ENCODE results near the gene APBB2. TPM values are rescaled to one million over a fixed set of nuclear protein-coding genes. Genes with fewer than 3 reads are reported as not detected.

APBB2 gene
- total RNA-seq, 2 donors from 2014 or later = 56.1 to 64.8 TPM

DNA sequence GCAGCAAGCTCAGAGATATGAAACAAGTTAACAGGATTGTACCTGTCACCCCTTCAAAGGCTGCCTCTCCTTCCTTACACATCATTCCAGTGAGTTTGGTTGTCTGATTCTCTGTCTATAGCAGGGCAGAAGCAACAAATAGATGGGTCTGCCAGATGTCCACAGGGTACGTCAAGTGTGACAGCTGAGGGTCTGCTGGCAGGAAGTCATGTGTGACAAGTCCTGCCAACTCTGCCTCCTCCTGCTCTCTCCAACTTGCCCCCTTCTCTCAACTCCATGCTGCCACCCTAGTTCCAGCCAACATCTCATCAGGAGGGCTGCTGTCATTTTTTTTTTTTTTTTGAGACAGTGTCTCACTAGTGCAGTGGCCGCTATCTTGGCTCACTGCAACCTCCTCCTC lies 355.4 kb downstream of the APBB2 start:
- Histone ChIP-seq H3K9ac (ENCODE audit: extremely low read depth, low read length, poor library complexity, severe bottlenecking) (no peak overlapping the region), H3K4me1 (ENCODE audit: control insufficient read depth, insufficient read depth, low read length) (no peaks in the 10 kb centered on the region), H3K27me3 (ENCODE audit: control insufficient read depth, insufficient read depth, low read length, poor library complexity, severe bottlenecking) (no peaks in the 10 kb centered on the region), H3K4me3 (ENCODE audit: low read length) (no peak overlapping the region), H3K9me3 (ENCODE audit: control insufficient read depth, low read length) (no peaks in the 10 kb centered on the region), H3K36me3 (ENCODE audit: control insufficient read depth, insufficient read depth, low read length) (peaks cover 4% of the 10 kb centered on the region), H3K27ac (ENCODE audit: low read depth, low read length) (no peak overlapping the region)
- Mint-ChIP-seq H3K4me3 (no peak overlapping the region), H3K4me1 (peaks cover 9% of the 10 kb centered on the region), H3K9me3 (no peaks in the 10 kb centered on the region), H3K36me3 (ENCODE audit: low read depth) (peaks cover 8% of the 10 kb centered on the region), H3K27me3 (ENCODE audit: insufficient read depth) (peaks cover 5% of the 10 kb centered on the region), H3K27ac (no peak overlapping the region)
- 93% methylated on average over 2 of the region's 2 CpGs; no CpG with 5 or more reads in 1 of the 2 experiments for WGBS, 2 experiments (ENCODE audit: insufficient coverage in 1 of 2, insufficient read length in 1 of 2)
- TF ChIP-seq, protein P1, sequence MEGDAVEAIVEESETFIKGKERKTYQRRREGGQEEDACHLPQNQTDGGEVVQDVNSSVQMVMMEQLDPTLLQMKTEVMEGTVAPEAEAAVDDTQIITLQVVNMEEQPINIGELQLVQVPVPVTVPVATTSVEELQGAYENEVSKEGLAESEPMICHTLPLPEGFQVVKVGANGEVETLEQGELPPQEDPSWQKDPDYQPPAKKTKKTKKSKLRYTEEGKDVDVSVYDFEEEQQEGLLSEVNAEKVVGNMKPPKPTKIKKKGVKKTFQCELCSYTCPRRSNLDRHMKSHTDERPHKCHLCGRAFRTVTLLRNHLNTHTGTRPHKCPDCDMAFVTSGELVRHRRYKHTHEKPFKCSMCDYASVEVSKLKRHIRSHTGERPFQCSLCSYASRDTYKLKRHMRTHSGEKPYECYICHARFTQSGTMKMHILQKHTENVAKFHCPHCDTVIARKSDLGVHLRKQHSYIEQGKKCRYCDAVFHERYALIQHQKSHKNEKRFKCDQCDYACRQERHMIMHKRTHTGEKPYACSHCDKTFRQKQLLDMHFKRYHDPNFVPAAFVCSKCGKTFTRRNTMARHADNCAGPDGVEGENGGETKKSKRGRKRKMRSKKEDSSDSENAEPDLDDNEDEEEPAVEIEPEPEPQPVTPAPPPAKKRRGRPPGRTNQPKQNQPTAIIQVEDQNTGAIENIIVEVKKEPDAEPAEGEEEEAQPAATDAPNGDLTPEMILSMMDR (conservative IDR thresholded peaks at IDR 0.05) = no peak
- peak; percentile 27 for DNase-seq

DNA sequence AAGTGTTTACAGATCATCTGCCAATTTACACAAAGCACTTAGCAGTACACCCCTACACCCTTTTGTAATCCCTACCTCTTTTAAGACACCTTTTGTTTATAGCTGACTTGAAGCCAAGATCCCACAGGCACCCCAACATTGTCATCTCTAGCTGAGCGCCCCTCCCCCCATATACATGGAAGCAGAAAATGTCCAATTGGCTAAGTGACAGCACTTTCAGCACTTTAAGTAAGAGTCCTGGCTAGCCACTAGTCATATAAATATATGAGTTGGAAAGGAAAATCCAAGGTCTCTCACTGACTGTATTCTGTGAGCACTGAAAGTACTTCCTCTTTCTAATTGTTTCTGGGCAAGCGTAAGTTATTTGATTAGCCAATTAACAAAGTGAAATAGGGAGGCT lies 356.4 kb downstream of the APBB2 start:
- DNase-seq = peak; percentile 33
- peaks cover 9% of the 10 kb centered on the region for H3K4me1 Mint-ChIP-seq
- H3K27me3 ChIP-seq (ENCODE audit: control insufficient read depth, insufficient read depth, low read length, poor library complexity, severe bottlenecking) = no peaks in the 10 kb centered on the region
- H3K36me3 ChIP-seq (ENCODE audit: control insufficient read depth, insufficient read depth, low read length) = peaks cover 8% of the 10 kb centered on the region
- H3K27ac ChIP-seq (ENCODE audit: low read depth, low read length) = no peak overlapping the region
- 96 to 100% methylated on average over 1 to 2 of the region's 2 CpGs for WGBS, 2 experiments (ENCODE audit: insufficient coverage in 1 of 2, insufficient read length in 1 of 2)
- H3K9ac ChIP-seq (ENCODE audit: extremely low read depth, low read length, poor library complexity, severe bottlenecking) = no peak overlapping the region
- TF ChIP-seq, protein P1 (conservative IDR thresholded peaks at IDR 0.05) = no peak
- H3K27ac Mint-ChIP-seq = no peak overlapping the region
- no peaks in the 10 kb centered on the region for H3K4me1 ChIP-seq (ENCODE audit: control insufficient read depth, insufficient read depth, low read length)
- H3K9me3 Mint-ChIP-seq = no peaks in the 10 kb centered on the region
- H3K4me3 Mint-ChIP-seq = no peak overlapping the region
- no peak overlapping the region for H3K4me3 ChIP-seq (ENCODE audit: low read length)
- H3K36me3 Mint-ChIP-seq (ENCODE audit: low read depth) = peaks cover 15% of the 10 kb centered on the region
- peaks cover 5% of the 10 kb centered on the region for H3K27me3 Mint-ChIP-seq (ENCODE audit: insufficient read depth)
- H3K9me3 ChIP-seq (ENCODE audit: control insufficient read depth, low read length) = no peaks in the 10 kb centered on the region

DNA sequence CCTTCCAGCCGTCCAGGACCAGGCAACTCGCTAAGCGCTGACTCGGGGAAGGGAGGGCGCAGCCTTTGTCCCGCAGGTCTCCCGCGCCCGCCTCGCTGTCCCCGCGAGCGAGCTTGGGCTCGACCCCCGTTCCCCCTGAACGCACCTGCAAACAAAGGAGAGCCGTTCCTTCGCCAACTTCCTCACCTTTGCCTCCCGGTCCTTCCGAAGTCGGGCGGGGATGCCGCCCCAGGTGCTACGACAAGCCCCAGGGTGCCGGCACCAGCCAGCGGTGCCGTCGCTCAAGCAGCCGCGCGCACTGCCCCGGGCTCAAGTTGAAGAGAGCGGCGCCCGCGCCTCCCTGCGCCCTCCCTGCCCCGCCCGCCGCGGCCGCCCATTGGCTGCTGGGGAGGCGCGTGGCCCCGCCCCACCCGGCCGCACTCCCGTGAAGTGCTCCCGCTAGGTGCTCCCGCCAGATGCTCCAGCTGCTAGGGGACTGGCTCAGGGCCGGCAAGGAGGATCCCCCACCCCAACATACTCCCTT lies 357.4 kb downstream of the APBB2 start:
- TF ChIP-seq, protein P1 (conservative IDR thresholded peaks at IDR 0.05) = no peak
- Histone ChIP-seq H3K27me3 (ENCODE audit: control insufficient read depth, insufficient read depth, low read length, poor library complexity, severe bottlenecking) (no peaks in the 10 kb centered on the region), H3K27ac (ENCODE audit: low read depth, low read length) (peak overlapping the region; percentile 87), H3K36me3 (ENCODE audit: control insufficient read depth, insufficient read depth, low read length) (peaks cover 9% of the 10 kb centered on the region), H3K4me1 (ENCODE audit: control insufficient read depth, insufficient read depth, low read length) (no peaks in the 10 kb centered on the region), H3K9me3 (ENCODE audit: control insufficient read depth, low read length) (no peaks in the 10 kb centered on the region), H3K9ac (ENCODE audit: extremely low read depth, low read length, poor library complexity, severe bottlenecking) (peak overlapping the region; percentile 77), H3K4me3 (ENCODE audit: low read length) (peak overlapping the region; percentile 89)
- DNase-seq = peak; percentile 94
- peak overlapping the region; percentile 76 for H3K4me3 Mint-ChIP-seq
- peaks cover 17% of the 10 kb centered on the region for H3K36me3 Mint-ChIP-seq (ENCODE audit: low read depth)
- H3K9me3 Mint-ChIP-seq = no peaks in the 10 kb centered on the region
- peaks cover 5% of the 10 kb centered on the region for H3K27me3 Mint-ChIP-seq (ENCODE audit: insufficient read depth)
- H3K27ac Mint-ChIP-seq = peak overlapping the region; percentile 94
- 2 to 15% methylated on average over 8 to 51 of the region's 51 CpGs for WGBS, 2 experiments (ENCODE audit: insufficient coverage in 1 of 2, insufficient read length in 1 of 2)
- peaks cover 9% of the 10 kb centered on the region for H3K4me1 Mint-ChIP-seq

Data from endodermal cell (in vitro differentiated cells).